ENCODE measurements around the gene MORN5.

The MORN5 gene

DNA sequence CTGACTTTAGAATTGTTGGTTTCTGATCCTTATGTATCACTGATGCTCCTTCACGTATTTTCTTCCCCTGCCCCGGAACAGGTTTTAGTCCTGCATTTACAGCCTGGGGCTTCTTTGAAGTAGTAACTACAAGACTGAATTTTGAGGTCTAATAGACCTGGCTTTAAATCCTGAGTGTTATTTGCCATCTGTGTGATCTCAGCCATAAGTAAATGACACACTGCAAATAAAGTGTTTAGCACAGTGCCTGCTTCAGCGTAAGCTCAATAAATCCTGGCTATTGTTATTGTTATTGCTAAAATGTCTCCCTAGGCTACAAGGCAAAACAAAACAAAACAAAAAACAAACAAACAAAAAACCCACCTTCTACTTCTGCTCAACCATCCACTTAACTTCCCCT, 84.6 kb downstream of the MORN5 start:
- no peak for DNase-seq

GRCh38 chr9:122246666-122247065, 87.0 kb downstream of the MORN5 start:
- no peak for DNase-seq

DNA sequence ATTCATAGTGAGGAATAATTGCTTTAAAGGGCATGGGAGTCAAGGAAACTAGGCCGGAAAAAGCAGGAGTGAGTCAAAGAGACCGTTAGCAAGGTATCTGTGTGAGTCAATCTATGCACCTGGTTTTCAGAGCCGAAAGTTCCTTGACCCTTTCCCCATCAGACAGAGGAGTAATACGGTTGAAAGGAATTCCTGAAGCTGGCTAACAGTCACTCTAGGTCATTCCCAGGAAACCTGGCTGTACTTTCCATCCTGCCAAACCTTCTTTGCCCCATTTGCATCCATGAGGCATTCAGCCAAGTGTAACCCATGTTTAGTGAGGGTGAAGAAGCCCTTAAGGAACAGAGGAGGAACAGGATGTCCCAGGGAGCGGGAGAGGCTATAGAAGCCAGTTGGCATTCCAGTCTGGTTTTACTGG, 88.7 kb downstream of the MORN5 start:
- no peak for DNase-seq

Measured in CD4-positive, alpha-beta T cell treated with Interleukin-10 for 1 hour (primary cell).